RWPE2 (cell line): Measurements from ENCODE around the gene GCNT2.

Experiments used
- ATAC-seq: fragments of 200-7000 bp; cut with Tn5 transposase; 3 replicates; pipeline ENCODE4 v1.9.1; 2021; ENCODE audit warnings: low read depth
- DNase-seq: peaks from one replicate; pipeline ENCODE4 v3.0.0-alpha.2; 2020; ENCODE audit warnings: low spot score
- H3K27ac ChIP-seq: fragments of 450-650 bp; 2 replicates; pipeline ENCODE4 v1.5.1; 2017; ENCODE audit warnings: mild to moderate bottlenecking; ENCODE audit not compliant: poor library complexity, severe bottlenecking
- H3K27me3 ChIP-seq: fragments of 250-450 bp; sonication (Bioruptor Pico); 2 replicates; pipeline ENCODE4 v1.5.1; 2021; ENCODE audit warnings: mild to moderate bottlenecking, moderate library complexity; ENCODE audit not compliant: insufficient read depth, poor library complexity, severe bottlenecking
- H3K36me3 ChIP-seq: fragments of 250-450 bp; sonication (Bioruptor Pico); 2 replicates; pipeline ENCODE4 v1.5.1; 2020; ENCODE audit warnings: low read depth, mild to moderate bottlenecking, moderate library complexity
- H3K4me1 ChIP-seq: fragments of 250-450 bp; sonication (Bioruptor Pico); 2 replicates; pipeline ENCODE4 v1.5.1; 2021; ENCODE audit warnings: mild to moderate bottlenecking, moderate library complexity; ENCODE audit not compliant: insufficient read depth, poor library complexity, severe bottlenecking
- H3K4me3 ChIP-seq: fragments of 250-450 bp; sonication (Bioruptor Pico); 2 replicates; pipeline ENCODE4 v1.5.1; 2021; ENCODE audit warnings: mild to moderate bottlenecking, moderate library complexity; ENCODE audit not compliant: severe bottlenecking
- H3K9me3 ChIP-seq: fragments of 250-450 bp; sonication (Bioruptor Pico); 2 replicates; pipeline ENCODE4 v1.5.1; 2021; ENCODE audit warnings: mild to moderate bottlenecking, moderate library complexity; ENCODE audit not compliant: severe bottlenecking
- CTCF ChIP-seq: fragments of 450-650 bp; IDR thresholded peaks from one replicate; pipeline ENCODE4 v1.5.1; 2017; ENCODE audit warnings: mild to moderate bottlenecking, moderate library complexity; ENCODE audit not compliant: poor library complexity, severe bottlenecking

Gene GCNT2

GRCh38 chr6:10531503-10531902 is 10.4 kb downstream of the GCNT2 start:
- no peak overlapping the region for H3K27ac ChIP-seq
- TF ChIP-seq CTCF, result no peak
- H3K4me3 ChIP-seq, result no peak overlapping the region
- no peak for DNase-seq
- no peaks in the 10 kb centered on the region for H3K36me3 ChIP-seq
- H3K9me3 ChIP-seq, result no peaks in the 10 kb centered on the region
- no peaks in the 10 kb centered on the region for H3K4me1 ChIP-seq
- ATAC-seq, result no peak
- H3K27me3 ChIP-seq, result no peaks in the 10 kb centered on the region

- Histone ChIP-seq H3K4me3 (no peak overlapping the region), H3K27ac (no peak overlapping the region), H3K27me3 (no peaks in the 10 kb centered on the region), H3K9me3 (no peaks in the 10 kb centered on the region), H3K4me1 (no peaks in the 10 kb centered on the region), H3K36me3 (no peaks in the 10 kb centered on the region)
- ATAC-seq (no peak), DNase-seq (no peak)
- TF ChIP-seq CTCF, result no peak
These were observed 10.8 kb downstream of the GCNT2 start for GRCh38 chr6:10531942-10532341.

- no peak overlapping the region for H3K4me3 ChIP-seq
- H3K4me1 ChIP-seq, result no peaks in the 10 kb centered on the region
- H3K27me3 ChIP-seq, result no peaks in the 10 kb centered on the region
- no peak for TF ChIP-seq CTCF
- ATAC-seq, result no peak
- no peaks in the 10 kb centered on the region for H3K36me3 ChIP-seq
- no peaks in the 10 kb centered on the region for H3K9me3 ChIP-seq
- no peak for DNase-seq
- no peak overlapping the region for H3K27ac ChIP-seq
These were observed 11.2 kb downstream of the GCNT2 start for GRCh38 chr6:10532392-10532791.

- ATAC-seq (no peak), DNase-seq (no peak)
- Histone ChIP-seq H3K36me3 (no peaks in the 10 kb centered on the region), H3K4me3 (no peak overlapping the region), H3K27me3 (no peaks in the 10 kb centered on the region), H3K4me1 (no peaks in the 10 kb centered on the region), H3K9me3 (no peaks in the 10 kb centered on the region), H3K27ac (no peak overlapping the region)
- no peak for TF ChIP-seq CTCF
These were observed 13.2 kb downstream of the GCNT2 start for GRCh38 chr6:10534419-10534762.

- H3K4me3 ChIP-seq, result no peak overlapping the region
- no peak for TF ChIP-seq CTCF
- no peaks in the 10 kb centered on the region for H3K4me1 ChIP-seq
- no peaks in the 10 kb centered on the region for H3K27me3 ChIP-seq
- no peaks in the 10 kb centered on the region for H3K36me3 ChIP-seq
- ATAC-seq (no peak), DNase-seq (no peak)
- H3K9me3 ChIP-seq, result no peaks in the 10 kb centered on the region
- no peak overlapping the region for H3K27ac ChIP-seq
These were observed 14.0 kb downstream of the GCNT2 start for GRCh38 chr6:10535193-10535592.
